Liver (tissue), 3 donors: Measurements from ENCODE around the gene RAB44.

Experiments
- ATF3 ChIP-seq: IDR thresholded peaks from 2 replicates; pipeline ENCODE4 v1.6.1; 2016; ENCODE audit warnings: antibody characterized with exemption
- CTCF ChIP-seq: fragments of 150-350 bp; IDR thresholded peaks from 2 replicates; pipeline ENCODE4 v1.5.1; 2017; ENCODE audit warnings: improper control_type of control experiment, low read depth, low read length; ENCODE audit not compliant: missing input control
- EGR1 ChIP-seq, 2 donors: IDR thresholded peaks; 2 replicates each; pipeline ENCODE4 v1.6.1; 2016 to 2018; ENCODE audit warnings: antibody characterized with exemption in 2 of 2, low read depth in 2 of 2
- FOXA1 ChIP-seq: IDR thresholded peaks from 2 replicates; pipeline ENCODE4 v1.6.1; 2016; ENCODE audit warnings: antibody characterized with exemption
- GABPA ChIP-seq, 2 donors: IDR thresholded peaks in 1 of 2; conservative IDR thresholded peaks in 1 of 2; 2 replicates each; pipeline ENCODE4 v1.6.1; 2016; ENCODE audit warnings: antibody characterized with exemption in 2 of 2, mild to moderate bottlenecking in 1 of 2, moderate library complexity in 1 of 2
- JUND ChIP-seq, 2 donors: IDR thresholded peaks; 2 replicates each; pipeline ENCODE4 v1.6.1; 2016; ENCODE audit warnings: antibody characterized with exemption in 2 of 2
- MAX ChIP-seq: IDR thresholded peaks from 2 replicates; pipeline ENCODE4 v1.6.1; 2016; ENCODE audit warnings: antibody characterized with exemption
- RAD21 ChIP-seq, 2 donors: IDR thresholded peaks; 2 replicates each; pipeline ENCODE4 v1.6.1; 2016; ENCODE audit warnings: antibody characterized with exemption in 2 of 2, mild to moderate bottlenecking in 2 of 2
- REST ChIP-seq: IDR thresholded peaks from 2 replicates; pipeline ENCODE4 v1.6.1; 2016; ENCODE audit warnings: antibody characterized with exemption, mild to moderate bottlenecking
- RXRA ChIP-seq, 2 donors: IDR thresholded peaks; 2 replicates each; pipeline ENCODE4 v1.6.1; 2017 to 2018; ENCODE audit warnings: antibody characterized with exemption in 2 of 2, mild to moderate bottlenecking in 1 of 2
- SP1 ChIP-seq: IDR thresholded peaks from 2 replicates; pipeline ENCODE4 v1.6.1; 2018; ENCODE audit warnings: antibody characterized with exemption, mild to moderate bottlenecking
- TAF1 ChIP-seq: conservative IDR thresholded peaks from 2 replicates; pipeline ENCODE4 v1.6.1; 2016; ENCODE audit warnings: antibody characterized with exemption, mild to moderate bottlenecking
- YY1 ChIP-seq: IDR thresholded peaks from 2 replicates; pipeline ENCODE4 v1.6.1; 2016; ENCODE audit warnings: antibody characterized with exemption, mild to moderate bottlenecking
- donor health status: healthy.
- donor health status: healthy.

- no peak for TF ChIP-seq CTCF
- no peak for TF ChIP-seq ATF3
- TF ChIP-seq REST = no peak
- peak; percentile 15 to 26 for TF ChIP-seq RAD21 (IDR thresholded peaks at IDR 0.05)
- no peak for TF ChIP-seq FOXA1
- peak; percentile 49 for TF ChIP-seq MAX
- TF ChIP-seq TAF1 = no peak
- TF ChIP-seq JUND (IDR thresholded peaks at IDR 0.05) = peak; percentile 61 to 75
- TF ChIP-seq EGR1 (IDR thresholded peaks at IDR 0.05; ENCODE audit: low read depth in 2 of 2) = peak in 1 of 2 donors; percentile 38
- no peak for TF ChIP-seq GABPA (IDR thresholded peaks at IDR 0.05 in 1 of 2, conservative IDR thresholded peaks at IDR 0.05 in 1 of 2)
- peak; percentile 77 to 90 for TF ChIP-seq RXRA (IDR thresholded peaks at IDR 0.05)
- TF ChIP-seq YY1 = no peak
- peak; percentile 47 for TF ChIP-seq SP1
Observed at GRCh38 chr6:36682328-36683144, 15.1 kb upstream of the RAB44 start.
